Activated T-helper 17 cell treated with anti-CD3 and anti-CD28 coated beads, Interleukin-2, amount 50 U/mL, for 72 hours (primary cell): ENCODE results near the gene HNRNPK. TPM values are rescaled to one million over a fixed set of nuclear protein-coding genes. Genes with fewer than 3 reads are reported as not detected.
"Not testable (repeated sequence)": the region's sequence is repeated elsewhere in the genome, so short reads cannot be mapped to it uniquely, and the experiment has no call there.

Experiments
- ATAC-seq: fragments of 150-1000 bp; cut with Tn5 transposase; replicated peaks from 2 replicates; pipeline ENCODE4 v1.10.0; 2021; ENCODE audit warnings: mild to moderate bottlenecking, moderate library complexity
- H3K27ac Mint-ChIP-seq: one replicate; pipeline ENCODE4 v1.8.0; 2022; ENCODE audit warnings: mixed read lengths
- H3K27me3 Mint-ChIP-seq: one replicate; pipeline ENCODE4 v1.8.0; 2022; ENCODE audit warnings: mixed read lengths
- H3K36me3 Mint-ChIP-seq: one replicate; pipeline ENCODE4 v1.8.0; 2022; ENCODE audit warnings: low read depth, mild to moderate bottlenecking, mixed read lengths
- H3K4me1 Mint-ChIP-seq: one replicate; pipeline ENCODE4 v1.8.0; 2022; ENCODE audit warnings: mixed read lengths
- H3K4me3 Mint-ChIP-seq: one replicate; pipeline ENCODE4 v1.8.0; 2022; ENCODE audit warnings: mild to moderate bottlenecking, mixed read lengths
- H3K9me3 Mint-ChIP-seq: one replicate; pipeline ENCODE4 v1.8.0; 2022; ENCODE audit warnings: mixed read lengths
- total RNA-seq, 2 donors: library from RNA; stranded (reverse); gene quantifications; one replicate each; pipeline ENCODE4 v1.2.3, GENCODE V29; 2022

HNRNPK gene
- total RNA-seq, 2 donors from 2014 or later, result 542 to 767 TPM

DNA sequence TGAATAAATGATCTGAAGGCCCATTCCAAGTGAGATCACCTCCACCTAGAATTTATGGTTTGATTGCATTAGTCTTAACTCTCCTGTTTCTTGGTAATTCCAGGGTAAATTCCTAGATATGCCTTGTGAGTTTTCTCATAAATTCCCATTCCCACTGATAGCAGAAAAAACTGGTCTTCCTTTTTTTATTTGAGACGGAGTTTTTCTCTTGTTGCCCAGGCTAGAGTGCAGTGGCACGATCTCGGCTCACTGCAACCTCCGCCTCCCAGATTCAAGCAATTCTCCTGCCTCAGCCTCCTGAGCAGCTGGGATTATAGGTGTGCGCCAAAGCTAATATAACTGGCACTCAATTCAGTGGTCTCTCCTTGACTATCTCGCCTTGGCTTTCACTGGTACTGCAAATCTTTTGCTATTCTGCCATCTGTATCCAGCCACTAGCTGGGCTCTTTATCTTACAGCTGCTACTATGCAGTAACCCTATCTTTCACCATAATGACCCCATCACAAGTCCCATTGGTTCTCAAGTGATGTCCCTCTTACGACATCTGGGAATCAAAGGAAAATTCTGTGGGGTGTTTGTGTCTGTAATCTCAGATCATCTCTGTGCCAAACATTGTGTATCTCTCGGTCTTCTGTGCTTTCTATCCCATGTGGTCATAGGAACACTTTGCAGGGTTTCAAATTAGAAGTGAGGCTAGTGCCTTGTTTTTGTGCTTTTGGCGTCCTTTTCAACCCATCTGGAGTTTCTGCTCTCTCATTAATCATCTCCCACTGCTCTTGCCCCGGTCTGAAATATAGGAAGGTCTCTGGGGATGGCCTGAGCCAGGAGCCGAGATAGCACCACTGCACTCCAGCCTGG lies 14.4 kb downstream of the HNRNPK start:
- ATAC-seq, result peak; percentile 24
- peaks cover 49% of the 10 kb centered on the region for H3K36me3 Mint-ChIP-seq
- no peak overlapping the region for H3K4me3 Mint-ChIP-seq
- no peaks in the 10 kb centered on the region for H3K27me3 Mint-ChIP-seq
- no peak overlapping the region for H3K27ac Mint-ChIP-seq
- H3K9me3 Mint-ChIP-seq, result no peaks in the 10 kb centered on the region
- peaks cover 9% of the 10 kb centered on the region for H3K4me1 Mint-ChIP-seq

DNA sequence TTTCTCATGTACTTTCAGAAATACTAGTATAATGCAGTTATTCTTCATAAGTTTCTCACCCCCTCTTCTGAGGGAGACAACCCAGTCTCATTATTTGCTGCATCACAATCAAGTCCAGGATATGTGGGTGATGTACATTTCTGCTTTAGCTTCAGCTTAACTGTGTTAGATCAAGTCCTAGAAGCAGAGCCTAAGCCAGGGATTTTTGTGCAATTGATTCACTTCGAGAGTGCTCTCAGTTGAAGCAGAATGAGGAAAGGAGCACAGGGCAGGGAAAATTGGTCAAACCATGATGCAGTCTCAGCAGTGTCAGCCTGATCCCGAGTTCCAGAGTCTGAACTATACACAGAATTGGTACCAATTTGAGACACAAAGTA lies 15.1 kb downstream of the HNRNPK start:
- H3K27ac Mint-ChIP-seq, result no peak overlapping the region
- H3K27me3 Mint-ChIP-seq, result no peaks in the 10 kb centered on the region
- ATAC-seq, result peak; percentile 35

DNA sequence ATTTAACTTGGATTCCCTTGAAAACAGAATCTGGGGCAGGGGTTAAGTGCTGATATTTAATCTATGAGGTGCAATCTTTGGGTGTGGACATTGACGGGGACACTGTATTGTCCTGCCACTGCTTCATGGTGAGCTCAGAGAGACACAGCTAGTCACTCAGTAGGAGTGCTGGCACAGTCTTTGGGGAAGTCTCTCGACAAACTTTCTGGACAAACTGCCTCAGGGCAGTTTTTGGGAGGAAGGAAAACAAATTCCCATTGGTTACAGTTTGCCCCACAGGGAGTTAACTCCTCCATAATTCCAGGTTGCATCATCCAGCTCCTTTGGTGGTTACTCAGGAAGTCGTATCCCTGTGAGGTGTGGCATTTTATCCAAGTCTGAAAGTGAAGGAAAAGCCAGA lies 17.9 kb downstream of the HNRNPK start:
- H3K36me3 Mint-ChIP-seq, result peaks cover 15% of the 10 kb centered on the region

More for the DNA sequence above, 15.1 kb downstream of the HNRNPK start:
- Mint-ChIP-seq H3K4me3 (no peak overlapping the region), H3K9me3 (no peaks in the 10 kb centered on the region), H3K4me1 (peaks cover 9% of the 10 kb centered on the region), H3K36me3 (peaks cover 43% of the 10 kb centered on the region)

DNA sequence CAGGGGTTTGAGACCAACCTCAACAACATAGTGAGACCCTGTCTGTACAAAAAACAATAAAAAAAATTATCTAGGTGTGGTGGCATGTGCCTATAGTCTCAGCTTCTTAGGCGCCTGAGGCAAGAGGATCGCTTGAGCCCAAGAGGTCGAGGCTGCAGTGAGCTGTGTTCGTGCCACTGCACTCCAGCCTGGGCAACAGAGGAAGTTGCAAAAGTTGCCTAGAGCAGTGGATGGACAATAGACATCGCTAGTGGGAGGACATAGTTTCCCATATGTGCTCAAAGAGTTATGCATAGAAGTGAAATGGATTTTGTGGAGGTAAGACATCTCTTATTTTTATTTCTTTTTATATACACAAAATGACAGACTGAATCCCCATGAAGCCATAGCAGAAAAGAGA lies 19.0 kb downstream of the HNRNPK start:
- ATAC-seq, result no peak
- Mint-ChIP-seq H3K27ac (no peak overlapping the region), H3K9me3 (no peaks in the 10 kb centered on the region), H3K36me3 (peaks cover 9% of the 10 kb centered on the region), H3K4me1 (peaks cover 7% of the 10 kb centered on the region), H3K27me3 (no peaks in the 10 kb centered on the region), H3K4me3 (no peak overlapping the region)

More for the DNA sequence above, 17.9 kb downstream of the HNRNPK start:
- H3K9me3 Mint-ChIP-seq, result no peaks in the 10 kb centered on the region
- H3K4me3 Mint-ChIP-seq, result no peak overlapping the region
- no peaks in the 10 kb centered on the region for H3K27me3 Mint-ChIP-seq
- peaks cover 6% of the 10 kb centered on the region for H3K4me1 Mint-ChIP-seq
- no peak for ATAC-seq
- H3K27ac Mint-ChIP-seq, result no peak overlapping the region

DNA sequence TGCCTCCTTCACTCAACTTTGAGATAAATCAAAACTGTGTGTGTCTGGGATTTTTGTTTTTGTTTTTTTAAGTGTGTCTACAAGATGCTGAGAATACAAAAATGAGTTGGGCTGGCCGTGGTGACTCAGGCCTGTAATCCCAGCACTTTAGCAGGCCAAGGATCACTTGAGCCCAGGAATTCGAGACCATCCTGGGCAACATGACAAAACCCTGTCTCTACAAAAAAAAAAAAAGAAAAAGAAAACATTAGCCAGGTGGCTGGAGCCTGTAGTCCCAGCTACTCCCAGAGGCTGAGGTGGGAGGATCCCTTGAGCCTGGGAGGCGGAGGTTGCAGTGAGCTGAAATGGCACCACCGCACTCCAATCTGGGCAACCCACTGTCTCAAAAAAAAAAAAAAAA lies 21.0 kb downstream of the HNRNPK start:
- H3K4me3 Mint-ChIP-seq, result no peak overlapping the region
- H3K27me3 Mint-ChIP-seq, result no peaks in the 10 kb centered on the region
- peaks cover 6% of the 10 kb centered on the region for H3K4me1 Mint-ChIP-seq
- peaks cover 22% of the 10 kb centered on the region for H3K36me3 Mint-ChIP-seq
- H3K27ac Mint-ChIP-seq, result no peak overlapping the region
- no peak for ATAC-seq
- H3K9me3 Mint-ChIP-seq, result no peaks in the 10 kb centered on the region

DNA sequence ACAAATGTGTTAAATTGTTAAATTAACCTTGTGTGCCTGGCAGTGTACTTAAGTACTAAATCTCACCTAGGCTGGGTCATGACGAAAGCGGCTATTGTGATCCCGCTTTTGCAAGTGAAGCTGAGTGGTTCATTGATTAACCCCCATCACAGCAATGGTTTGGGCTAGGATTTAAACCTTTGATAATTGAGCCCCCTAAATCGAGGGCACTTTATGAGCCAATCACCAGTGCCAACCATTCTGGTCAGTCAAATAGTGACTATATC lies 22.8 kb downstream of the HNRNPK start:
- Mint-ChIP-seq H3K36me3 (peaks cover 36% of the 10 kb centered on the region), H3K4me3 (peak overlapping the region; percentile 99), H3K9me3 (no peaks in the 10 kb centered on the region), H3K4me1 (peaks cover 6% of the 10 kb centered on the region), H3K27ac (peak overlapping the region; percentile 97), H3K27me3 (no peaks in the 10 kb centered on the region)
- ATAC-seq, result no peak

DNA sequence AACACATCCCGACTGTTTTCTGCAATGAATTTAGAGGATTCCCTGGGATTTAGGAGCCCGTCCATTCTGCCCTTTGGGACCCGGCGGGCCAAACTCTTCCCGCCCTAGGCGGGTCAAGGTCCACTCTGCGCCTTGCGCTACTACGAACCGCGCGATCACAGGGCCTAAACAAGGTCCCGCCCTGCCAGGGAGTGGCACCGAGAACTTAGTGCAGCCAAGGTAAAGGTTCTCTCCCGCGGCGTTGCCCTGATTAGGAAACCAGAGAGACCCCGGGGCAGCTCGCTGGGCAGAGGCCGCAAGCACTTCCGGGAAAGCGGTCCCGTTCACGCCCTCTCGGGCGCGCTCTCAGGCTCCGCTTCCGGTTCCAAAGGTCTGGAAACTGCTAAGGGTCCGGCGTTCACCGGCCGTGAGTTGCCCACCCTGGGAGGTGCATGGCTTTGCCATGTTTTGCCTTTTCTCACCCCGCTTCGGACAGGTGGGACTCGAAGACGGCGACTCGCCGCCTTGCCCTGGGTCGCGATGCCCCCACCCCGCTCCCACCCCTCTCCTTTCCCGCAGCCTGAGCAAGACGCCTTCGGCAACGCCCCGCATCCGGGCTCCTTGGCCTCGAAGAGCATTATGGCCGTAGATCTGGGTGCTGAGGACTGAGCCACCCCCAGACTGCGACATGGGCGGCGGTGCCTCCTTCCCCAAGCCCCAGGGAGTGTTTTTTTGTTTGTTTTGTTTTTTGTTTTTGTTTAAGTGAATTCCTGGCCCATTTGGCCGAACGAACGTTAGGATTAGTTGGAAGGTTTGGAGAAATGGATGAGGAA lies 23.4 kb downstream of the HNRNPK start:
- Mint-ChIP-seq H3K27me3 (no peaks in the 10 kb centered on the region), H3K4me1 (peaks cover 6% of the 10 kb centered on the region), H3K9me3 (no peaks in the 10 kb centered on the region), H3K36me3 (peaks cover 42% of the 10 kb centered on the region), H3K4me3 (peak overlapping the region; percentile 99), H3K27ac (peak overlapping the region; percentile 97)
- ATAC-seq, result peak; percentile 92

DNA sequence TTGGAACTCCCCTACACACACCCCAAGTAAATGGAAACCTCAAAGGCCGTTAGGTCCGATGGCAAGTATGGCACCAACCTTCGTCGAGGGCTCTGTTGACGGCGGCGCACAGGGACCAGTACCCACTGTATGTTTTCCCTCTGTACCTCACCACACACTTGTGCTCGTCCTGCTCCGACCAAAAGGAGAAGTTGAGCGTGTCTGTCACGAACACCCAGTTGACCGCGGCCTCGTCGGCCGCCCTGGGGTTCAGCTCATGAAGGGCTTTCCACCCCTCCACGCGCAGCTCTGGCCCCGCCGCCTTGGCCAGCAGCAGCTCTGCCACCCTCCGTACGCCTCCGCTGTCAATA lies 24.0 kb downstream of the HNRNPK start:
- H3K4me3 Mint-ChIP-seq, result peak overlapping the region; percentile 99
- H3K27me3 Mint-ChIP-seq, result no peaks in the 10 kb centered on the region
- H3K27ac Mint-ChIP-seq, result peak overlapping the region; percentile 97
- peaks cover 6% of the 10 kb centered on the region for H3K4me1 Mint-ChIP-seq
- ATAC-seq, result peak; percentile 68
- peaks cover 46% of the 10 kb centered on the region for H3K36me3 Mint-ChIP-seq
- H3K9me3 Mint-ChIP-seq, result no peaks in the 10 kb centered on the region

DNA sequence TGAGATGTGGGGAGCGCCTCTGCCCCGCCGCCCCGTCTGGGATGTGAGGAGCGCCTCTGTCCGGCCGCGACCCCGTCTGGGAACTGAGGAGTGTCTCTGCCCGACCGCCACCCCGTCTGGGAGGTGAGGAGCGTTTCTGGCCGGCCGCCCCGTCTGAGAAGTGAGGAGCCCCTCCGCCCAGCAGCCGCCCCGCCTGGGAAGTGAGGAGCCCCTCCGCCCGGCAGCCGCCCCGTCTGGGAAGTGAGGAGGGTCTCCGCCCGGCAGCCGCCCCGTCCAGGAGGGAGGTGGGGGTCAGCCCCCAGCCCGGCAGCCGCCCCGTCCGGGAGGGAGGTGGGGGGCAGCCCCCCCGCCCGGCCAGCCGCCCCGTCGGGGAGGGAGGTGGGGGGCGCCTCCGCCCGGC lies 31.9 kb downstream of the HNRNPK start:
- H3K27ac Mint-ChIP-seq, H3K9me3 Mint-ChIP-seq, ATAC-seq, H3K27me3 Mint-ChIP-seq, H3K4me3 Mint-ChIP-seq, H3K4me1 Mint-ChIP-seq: not testable (repeated sequence)
- H3K36me3 Mint-ChIP-seq, result peaks cover 67% of the 10 kb centered on the region

DNA sequence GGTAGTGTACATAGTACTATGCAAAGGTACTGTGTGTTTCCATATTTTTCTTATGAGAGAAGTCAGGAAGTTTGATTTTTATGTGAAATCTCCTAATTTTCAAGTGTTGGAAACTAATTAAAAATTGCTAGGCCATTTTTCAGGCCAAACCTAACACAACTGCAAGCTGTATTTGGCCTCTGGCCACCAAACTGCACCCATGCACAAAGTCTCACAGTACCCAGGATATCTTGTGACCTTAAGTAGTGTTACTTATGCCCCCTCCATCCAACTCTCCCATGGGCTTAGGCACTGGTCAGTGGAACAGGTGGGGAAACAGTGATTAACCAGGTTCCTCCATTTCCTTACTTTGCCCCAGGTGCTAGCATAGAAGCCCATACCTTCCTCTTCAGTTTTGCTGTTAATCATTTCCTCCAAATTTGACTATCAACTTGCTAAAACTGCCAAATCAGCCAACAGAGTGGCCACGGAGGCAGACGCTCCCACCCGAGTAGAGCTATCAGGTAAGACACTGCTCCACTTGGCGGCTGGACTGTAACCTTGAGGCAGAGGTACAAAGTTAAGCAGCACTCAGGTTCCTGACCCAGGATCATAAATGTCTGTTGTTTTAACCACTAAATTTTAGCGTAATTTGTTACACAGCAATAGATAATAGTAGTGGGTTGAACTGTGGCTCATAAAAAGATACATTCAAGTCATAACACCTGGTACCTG lies 39.3 kb downstream of the HNRNPK start:
- Mint-ChIP-seq H3K27ac (no peak overlapping the region), H3K4me1 (no peaks in the 10 kb centered on the region), H3K9me3 (no peaks in the 10 kb centered on the region), H3K27me3 (no peaks in the 10 kb centered on the region), H3K4me3 (no peak overlapping the region), H3K36me3 (peaks cover 67% of the 10 kb centered on the region)
- ATAC-seq, result no peak

DNA sequence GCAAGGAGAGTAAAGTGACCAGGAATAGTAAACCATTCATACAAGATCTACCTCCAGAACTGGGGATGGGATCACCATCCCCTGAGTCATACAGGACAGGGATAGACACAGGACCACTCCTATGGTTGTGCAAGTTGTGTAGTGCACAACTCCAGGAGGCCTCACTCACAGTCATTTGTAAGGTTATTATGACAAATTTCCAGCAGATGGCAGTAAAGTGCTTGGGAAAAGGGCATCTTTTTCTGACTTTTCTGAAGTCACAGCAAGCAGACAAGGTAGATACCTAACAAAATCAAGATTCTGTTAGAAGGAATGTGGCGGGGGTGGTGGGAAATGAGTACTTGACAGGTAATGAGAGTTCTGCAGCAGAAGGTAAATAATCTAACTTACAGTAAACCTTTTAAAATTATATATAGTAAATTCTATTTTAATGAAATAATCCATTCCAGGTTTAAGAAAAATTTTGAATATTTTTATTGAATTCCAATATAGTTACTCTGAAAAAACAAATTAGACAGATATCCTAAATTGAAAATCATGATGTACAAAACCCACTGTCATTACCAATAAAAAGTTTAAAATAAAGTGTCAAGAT lies 42.1 kb downstream of the HNRNPK start:
- Mint-ChIP-seq H3K27me3 (no peaks in the 10 kb centered on the region), H3K9me3 (no peaks in the 10 kb centered on the region)

DNA sequence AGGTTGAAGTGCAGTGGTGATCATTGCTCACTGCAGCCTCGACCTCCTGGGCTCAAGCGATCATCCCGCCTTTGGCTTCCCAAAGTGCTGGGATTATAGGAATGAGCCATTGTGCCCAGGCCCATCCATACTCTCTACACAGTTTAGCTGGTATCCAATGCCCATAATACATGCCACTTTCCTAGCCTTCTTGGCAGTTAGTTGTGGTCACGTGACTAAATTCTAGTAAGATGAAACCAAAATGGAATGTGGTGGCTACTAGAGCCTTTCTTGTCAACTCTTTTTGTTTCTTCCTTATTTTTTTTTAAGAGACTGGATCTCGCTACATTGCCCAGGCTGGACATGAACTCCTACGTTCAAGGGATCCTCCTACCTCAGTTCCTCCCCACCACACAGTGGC lies 43.5 kb downstream of the HNRNPK start:
- no peaks in the 10 kb centered on the region for H3K4me1 Mint-ChIP-seq
- H3K9me3 Mint-ChIP-seq, result no peaks in the 10 kb centered on the region
- no peak overlapping the region for H3K27ac Mint-ChIP-seq
- H3K4me3 Mint-ChIP-seq, result no peak overlapping the region
- no peak for ATAC-seq
- H3K36me3 Mint-ChIP-seq, result peaks cover 31% of the 10 kb centered on the region
- H3K27me3 Mint-ChIP-seq, result no peaks in the 10 kb centered on the region

More for the DNA sequence above, 42.1 kb downstream of the HNRNPK start:
- ATAC-seq, result peak; percentile 55
- H3K4me1 Mint-ChIP-seq, result no peaks in the 10 kb centered on the region
- peaks cover 45% of the 10 kb centered on the region for H3K36me3 Mint-ChIP-seq
- no peak overlapping the region for H3K4me3 Mint-ChIP-seq
- H3K27ac Mint-ChIP-seq, result no peak overlapping the region

DNA sequence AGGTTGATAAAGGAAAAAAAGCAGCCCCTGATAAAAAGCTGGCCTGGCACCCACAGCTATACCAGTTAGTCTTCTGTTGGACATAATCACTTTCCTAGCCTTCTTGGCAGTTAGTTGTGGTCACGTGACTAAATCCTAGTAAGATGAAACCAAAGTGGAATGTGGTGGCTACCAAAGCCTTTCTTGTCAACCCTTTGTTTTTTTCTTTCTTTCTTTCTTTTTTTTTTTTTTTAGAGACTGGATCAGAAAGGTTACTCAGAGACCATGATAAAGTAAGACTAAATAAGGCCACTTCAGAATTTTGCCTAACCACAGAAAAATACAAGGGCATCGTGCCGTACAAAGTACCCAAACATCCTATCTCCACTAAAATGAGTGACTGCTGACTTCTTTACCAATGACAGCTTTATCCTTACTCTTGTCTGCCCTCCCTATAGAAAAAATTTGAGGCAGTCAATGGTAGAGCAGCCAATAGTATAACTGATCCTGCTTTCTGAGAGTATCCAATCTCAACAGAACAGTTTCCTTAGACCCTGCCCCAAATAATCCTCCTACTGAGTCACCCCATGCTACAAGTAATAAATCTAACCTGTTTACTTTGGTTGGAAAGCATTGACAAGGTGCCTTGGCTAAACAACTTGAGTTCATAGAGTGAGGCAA lies 44.6 kb downstream of the HNRNPK start:
- H3K4me3 Mint-ChIP-seq, result no peak overlapping the region
- H3K9me3 Mint-ChIP-seq, result no peaks in the 10 kb centered on the region
- H3K27ac Mint-ChIP-seq, result no peak overlapping the region
- no peak for ATAC-seq
- peaks cover 22% of the 10 kb centered on the region for H3K36me3 Mint-ChIP-seq
- H3K4me1 Mint-ChIP-seq, result no peaks in the 10 kb centered on the region
- no peaks in the 10 kb centered on the region for H3K27me3 Mint-ChIP-seq
